NT2/D1 (cell line): Measurements from ENCODE around the gene PDSS1.
"Not testable (repeated sequence)": the region's sequence is repeated elsewhere in the genome, so short reads cannot be mapped to it uniquely, and the experiment has no call there.

Experiments
- YY1 ChIP-seq: IDR thresholded peaks from 2 replicates; pipeline ENCODE4 v1.6.1; 2011; ENCODE audit not compliant: insufficient read length, insufficient read depth
- ZNF274 ChIP-seq: IDR thresholded peaks from 2 replicates; pipeline ENCODE4 v1.6.1; 2011; ENCODE audit warnings: mild to moderate bottlenecking, low read depth, low read length

GRCh38 chr10:26694536-26694935 is 3.0 kb upstream of the PDSS1 start:
- not testable (repeated sequence) for TF ChIP-seq YY1, ZNF274
